NCI-H82 (cell line): Measurements from ENCODE around the gene DRD3.

Experiments used
- DNase-seq: peaks from one replicate; lab custom pipeline; 2025; lab: John Stamatoyannopoulos, UW

The DRD3 gene

GRCh38 chr3:114178770-114179368 lies at the start of gene DRD3:
Gene DRD3, minus strand, starts transcription at chr3:114179052. Its CDS starts 7,060 bp downstream, at chr3:114171992.
- peak; percentile 9 for DNase-seq

GRCh38 chr3:114227076-114227475 lies 48.2 kb upstream of the DRD3 start:
- no peak for DNase-seq

DNA sequence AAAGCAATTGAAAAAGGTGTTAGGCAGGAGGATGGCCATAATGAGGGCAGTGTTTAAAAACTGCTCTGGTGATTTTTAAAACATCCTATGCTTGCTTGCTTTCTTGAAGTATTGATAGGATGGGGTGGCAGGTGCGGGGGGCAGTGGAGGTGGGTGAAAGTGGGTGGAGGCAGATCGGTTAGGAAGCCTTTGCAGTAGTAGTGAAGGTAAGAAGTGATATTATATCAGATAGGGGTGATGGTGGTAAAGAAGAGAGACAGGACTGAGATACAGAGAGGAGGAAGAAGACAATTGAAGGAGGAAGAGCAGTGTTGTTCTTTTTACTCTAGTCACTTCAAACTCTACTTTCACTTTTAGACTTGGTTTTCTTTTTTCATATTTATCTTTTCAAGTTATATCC lies 47.5 kb upstream of the DRD3 start:
- no peak for DNase-seq

DNA sequence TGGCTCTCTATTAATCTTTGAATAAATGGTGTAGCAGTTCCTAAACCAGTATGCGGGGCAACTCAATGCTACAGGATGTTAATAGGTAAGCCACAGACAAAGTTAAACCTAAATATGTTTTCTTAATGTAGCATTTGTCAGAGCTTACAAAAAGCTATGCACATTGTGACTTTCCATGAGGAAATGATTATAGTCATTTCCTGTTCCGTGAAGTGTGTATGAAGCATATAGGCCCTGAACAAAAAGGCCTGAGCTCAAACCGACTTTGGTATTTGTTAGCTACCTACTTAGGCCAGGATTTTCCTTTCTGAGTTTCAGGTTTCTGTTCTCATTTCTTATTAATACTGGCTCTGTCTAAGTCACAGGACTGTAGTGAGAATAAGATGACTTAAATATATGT lies 44.3 kb upstream of the DRD3 start:
- no peak for DNase-seq

DNA sequence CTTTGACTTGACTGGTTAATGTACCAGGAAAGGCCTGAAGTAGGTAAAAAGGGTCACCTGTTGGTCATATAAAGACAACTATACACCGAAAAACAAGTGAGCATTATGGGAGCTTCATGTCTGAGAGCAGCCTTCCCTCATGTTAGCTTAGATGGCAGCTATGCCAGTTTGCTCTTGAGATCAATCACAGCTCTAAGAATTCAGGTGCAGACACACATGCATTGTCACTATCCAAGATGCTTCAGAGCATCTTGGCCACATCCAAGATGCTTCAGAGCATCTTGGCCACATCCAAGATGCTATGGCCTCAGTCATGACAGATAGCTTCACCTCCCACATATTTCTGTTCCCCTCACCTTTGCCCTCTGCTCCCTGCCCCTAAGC lies 43.0 kb upstream of the DRD3 start:
- no peak for DNase-seq

GRCh38 chr3:114221165-114221880 lies 42.5 kb upstream of the DRD3 start:
- DNase-seq, result no peak

- no peak for DNase-seq
Measured at GRCh38 chr3:114219741-114220140, 40.9 kb upstream of the DRD3 start.

GRCh38 chr3:114218578-114219185 lies 39.8 kb upstream of the DRD3 start:
- DNase-seq, result no peak

DNA sequence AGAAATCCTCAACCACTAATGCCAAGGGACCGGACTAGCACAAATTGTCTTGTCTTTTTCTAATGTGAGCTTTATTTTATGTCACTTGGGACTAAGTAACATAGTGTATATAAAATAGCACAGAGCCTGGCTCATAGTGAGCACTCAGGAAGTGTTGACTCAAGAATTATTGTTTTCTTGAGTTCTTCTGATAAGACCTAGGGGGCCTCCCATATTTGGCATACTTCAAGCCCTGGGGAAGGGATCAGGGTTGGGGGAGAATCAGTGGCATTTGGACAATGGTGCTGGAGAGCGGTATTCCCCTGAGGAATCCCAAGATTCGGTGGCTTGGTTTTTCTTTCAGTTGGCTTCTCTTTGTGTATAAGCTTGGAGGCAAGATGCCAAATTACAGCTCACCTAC lies 39.2 kb upstream of the DRD3 start:
- DNase-seq, result no peak

DNA sequence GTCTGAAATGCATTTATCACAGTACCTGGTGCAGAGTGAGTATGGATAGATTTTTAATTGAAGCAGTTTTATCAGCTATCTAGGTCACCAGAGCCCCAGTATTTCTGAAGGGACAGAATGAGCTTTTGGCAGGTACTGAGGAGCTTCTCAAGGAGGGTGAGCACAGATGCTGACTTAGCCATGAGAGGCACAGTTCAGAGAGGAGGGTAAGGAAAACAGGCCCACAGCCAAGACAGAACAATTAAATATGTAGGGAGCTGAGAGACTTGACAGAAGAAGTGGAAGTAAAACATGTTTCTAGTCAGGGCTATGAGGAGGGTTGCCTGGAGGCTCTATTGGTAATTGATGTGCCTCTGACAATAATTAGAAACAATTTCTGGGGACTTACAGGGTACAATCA lies 38.4 kb upstream of the DRD3 start:
- no peak for DNase-seq

- DNase-seq, result no peak
Measured at GRCh38 chr3:114216186-114216970, 37.5 kb upstream of the DRD3 start.

GRCh38 chr3:114214542-114215341 lies 35.9 kb upstream of the DRD3 start:
- no peak for DNase-seq

- peak; percentile 30 for DNase-seq
Measured at GRCh38 chr3:114213627-114214541, 35.0 kb upstream of the DRD3 start.

GRCh38 chr3:114213292-114213626 lies 34.4 kb upstream of the DRD3 start:
- no peak for DNase-seq

- no peak for DNase-seq
Measured at GRCh38 chr3:114212646-114213045, 33.8 kb upstream of the DRD3 start.

GRCh38 chr3:114207768-114208167 lies 28.9 kb upstream of the DRD3 start:
- no peak for DNase-seq

GRCh38 chr3:114206342-114206741 lies 27.5 kb upstream of the DRD3 start:
- DNase-seq, result no peak

DNA sequence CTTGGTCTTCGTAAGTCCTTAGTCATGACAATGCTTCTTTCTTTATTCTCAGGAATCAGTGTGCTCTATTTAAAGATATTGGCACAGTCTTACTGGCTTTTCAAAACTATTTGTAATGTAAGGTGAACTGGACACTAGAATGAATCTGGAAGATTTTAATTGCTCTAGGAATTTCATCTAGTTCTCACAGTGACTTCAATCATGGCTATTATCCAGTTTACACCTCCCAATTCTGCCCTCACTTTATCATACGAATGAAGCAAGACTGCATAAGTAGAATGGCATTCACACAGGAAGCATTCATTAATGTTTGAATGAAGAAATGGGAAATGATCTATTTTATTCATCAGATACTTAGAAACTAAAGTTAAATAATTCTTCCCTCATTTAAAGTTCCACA lies 26.7 kb upstream of the DRD3 start:
- DNase-seq, result no peak

GRCh38 chr3:114194750-114195149 lies 15.9 kb upstream of the DRD3 start:
- DNase-seq, result no peak

DNA sequence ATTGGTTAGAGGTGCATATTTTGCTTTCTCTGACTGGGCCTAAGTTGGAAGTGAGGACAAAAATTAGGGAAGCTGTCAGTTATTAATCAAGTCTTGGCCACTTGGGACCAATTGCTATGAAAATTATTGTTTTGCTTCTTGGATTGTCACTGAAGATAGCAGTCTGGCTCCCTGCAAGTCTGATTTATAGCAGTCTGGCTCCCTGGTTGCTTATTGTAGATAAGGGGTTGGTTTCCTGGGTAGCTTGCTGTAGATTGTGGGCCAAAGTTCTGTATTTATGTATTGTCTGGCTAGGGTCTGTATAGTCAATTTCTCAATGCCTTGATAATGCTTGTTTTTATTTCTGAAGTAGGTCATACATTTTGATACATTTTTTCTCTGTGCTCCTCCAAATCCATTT lies 13.3 kb upstream of the DRD3 start:
- DNase-seq, result no peak

- DNase-seq, result no peak
Measured at GRCh38 chr3:114186501-114186900, 7.6 kb upstream of the DRD3 start.
